CD4-positive, alpha-beta T cell treated with Interleukin-15 for 4 hours (primary cell): Measurements from ENCODE around the gene IPO8.

Source experiments
- DNase-seq: peaks from one replicate; pipeline ENCODE4 v3.0.0-alpha.2; 2020; ENCODE audit warnings: low spot score

IPO8 gene

DNA sequence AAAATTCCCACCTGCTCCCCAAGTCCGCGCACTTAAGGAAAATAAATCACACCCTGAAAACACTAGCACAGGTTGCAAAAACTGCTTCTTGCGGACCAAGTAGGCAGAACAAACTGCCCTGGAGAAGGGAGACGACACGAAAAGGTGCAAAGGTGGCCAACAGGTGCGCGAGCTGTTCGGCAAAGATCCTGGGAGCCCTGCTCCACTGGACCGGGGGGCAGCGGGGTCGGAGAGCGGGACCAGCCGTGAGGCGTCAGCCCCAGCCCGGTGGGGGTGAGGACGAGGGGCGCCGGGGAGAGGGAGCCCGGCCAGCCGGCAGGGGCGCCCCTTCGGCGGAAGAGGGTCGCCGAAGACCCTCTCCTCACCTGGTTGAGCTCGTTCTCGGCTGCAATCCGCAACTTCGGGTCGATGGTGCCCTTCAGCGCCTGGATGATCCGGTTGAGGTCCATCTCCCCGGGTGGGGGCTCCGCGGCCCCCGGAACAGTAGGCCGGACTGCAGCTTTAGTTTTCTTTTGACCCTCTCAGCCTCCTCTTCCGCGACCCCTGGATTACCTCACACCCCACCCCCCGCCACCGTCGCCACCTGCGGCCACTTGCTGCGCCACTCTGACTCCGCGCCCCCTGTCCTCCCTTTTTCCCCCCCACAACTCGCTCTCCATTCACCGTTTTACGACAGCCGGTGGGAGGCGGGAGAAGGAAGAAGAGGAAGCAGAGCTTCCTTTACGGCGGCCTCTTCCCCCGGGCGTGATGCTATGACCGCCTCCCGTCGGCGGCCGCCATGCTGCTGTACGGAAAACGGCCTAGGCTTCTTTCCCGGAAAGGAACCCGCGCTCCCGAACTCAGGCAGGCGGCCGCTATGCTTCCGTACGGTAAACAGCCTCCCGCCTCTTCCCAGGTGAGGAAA lies at the start of gene IPO8:
Gene IPO8 (minus strand): TSS at position 671 of the 904 bp plus-strand sequence. CDS start 222 bp downstream, at position 449.
- peak; percentile 87 for DNase-seq

DNA sequence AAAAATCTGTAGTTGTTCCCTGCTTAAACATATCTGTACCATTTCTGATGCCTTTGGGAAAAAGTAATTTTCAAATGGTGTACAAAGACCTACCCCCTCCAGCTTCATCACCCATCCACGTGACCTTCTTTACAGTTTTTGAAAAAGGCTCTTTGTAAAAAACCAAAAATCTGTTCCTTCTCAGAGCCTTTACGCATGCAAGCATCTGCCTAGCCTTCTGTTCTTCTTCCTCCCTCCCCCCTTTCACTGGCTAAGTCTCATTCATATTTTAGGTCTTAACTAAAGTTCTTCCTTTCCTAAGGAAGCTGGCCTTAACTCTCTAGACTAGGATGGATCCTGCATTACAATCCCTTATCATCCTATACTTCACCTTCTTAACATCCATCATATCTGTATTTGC lies 48.7 kb upstream of the IPO8 start:
- DNase-seq: no peak

DNA sequence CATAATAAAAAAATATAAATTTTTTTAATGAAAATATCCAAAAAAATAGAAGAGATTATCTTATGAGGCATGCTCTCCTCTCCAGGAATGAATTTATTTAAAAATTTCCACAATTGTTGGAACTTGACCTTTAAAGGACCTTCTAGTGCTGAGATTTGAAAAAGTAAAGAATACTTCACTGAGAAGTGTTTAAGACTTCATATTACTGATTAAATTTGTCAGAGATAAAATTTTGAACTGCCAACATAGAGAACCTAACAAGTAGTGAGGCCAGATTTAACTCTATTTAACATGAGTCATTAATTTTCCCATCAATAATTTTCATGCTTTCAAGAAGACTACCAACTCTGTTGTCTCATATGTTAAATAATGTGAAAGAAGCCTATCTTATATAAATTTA lies 44.6 kb upstream of the IPO8 start:
- DNase-seq: no peak

- DNase-seq: no peak
These were observed 43.4 kb upstream of the IPO8 start for GRCh38 chr12:30739020-30739419.

GRCh38 chr12:30732954-30733637 lies 37.4 kb upstream of the IPO8 start:
- DNase-seq: no peak

DNA sequence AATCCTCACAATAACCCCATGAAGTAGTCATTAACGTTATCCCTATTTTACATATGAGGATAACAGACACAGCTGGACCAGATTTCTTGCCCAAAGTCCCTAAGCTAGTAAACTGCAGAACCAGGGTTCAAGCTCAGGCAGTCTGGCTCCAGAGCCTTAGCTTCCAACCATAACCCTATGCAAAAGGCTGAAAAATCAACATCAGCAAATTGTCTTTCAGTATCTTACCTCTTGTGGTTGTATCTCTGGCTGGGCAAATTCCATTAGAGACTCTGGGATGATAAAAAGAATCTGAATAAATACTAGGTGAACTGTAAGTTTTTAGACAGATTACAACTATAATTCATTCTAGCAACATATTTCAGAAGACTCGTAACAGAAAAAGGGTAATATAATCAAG lies 34.3 kb upstream of the IPO8 start:
- no peak for DNase-seq

DNA sequence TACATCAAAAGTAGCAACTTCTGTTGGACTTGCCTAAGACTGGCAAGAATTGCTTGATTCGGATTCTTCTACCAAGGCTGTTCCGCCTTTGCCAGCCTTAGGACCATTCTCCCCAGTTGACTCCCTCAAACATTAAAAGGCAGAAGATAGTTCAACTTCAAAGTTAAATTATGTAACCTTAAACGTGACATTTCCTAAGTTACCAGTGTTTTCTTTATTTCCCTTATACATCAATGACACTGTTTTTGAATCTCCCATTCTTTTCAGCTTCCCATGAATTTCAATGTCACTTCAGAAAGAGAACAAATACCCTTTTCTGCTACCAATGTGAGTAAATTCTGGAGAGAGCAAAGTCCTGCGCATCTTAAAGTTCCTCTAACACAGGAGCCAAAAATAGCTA lies 33.9 kb upstream of the IPO8 start:
- DNase-seq: no peak

GRCh38 chr12:30726647-30727046 lies 31.0 kb upstream of the IPO8 start:
- DNase-seq: no peak

- DNase-seq: no peak
These were observed 30.1 kb upstream of the IPO8 start for GRCh38 chr12:30725739-30726138.

- DNase-seq: no peak
These were observed 23.4 kb upstream of the IPO8 start for GRCh38 chr12:30719060-30719459.

DNA sequence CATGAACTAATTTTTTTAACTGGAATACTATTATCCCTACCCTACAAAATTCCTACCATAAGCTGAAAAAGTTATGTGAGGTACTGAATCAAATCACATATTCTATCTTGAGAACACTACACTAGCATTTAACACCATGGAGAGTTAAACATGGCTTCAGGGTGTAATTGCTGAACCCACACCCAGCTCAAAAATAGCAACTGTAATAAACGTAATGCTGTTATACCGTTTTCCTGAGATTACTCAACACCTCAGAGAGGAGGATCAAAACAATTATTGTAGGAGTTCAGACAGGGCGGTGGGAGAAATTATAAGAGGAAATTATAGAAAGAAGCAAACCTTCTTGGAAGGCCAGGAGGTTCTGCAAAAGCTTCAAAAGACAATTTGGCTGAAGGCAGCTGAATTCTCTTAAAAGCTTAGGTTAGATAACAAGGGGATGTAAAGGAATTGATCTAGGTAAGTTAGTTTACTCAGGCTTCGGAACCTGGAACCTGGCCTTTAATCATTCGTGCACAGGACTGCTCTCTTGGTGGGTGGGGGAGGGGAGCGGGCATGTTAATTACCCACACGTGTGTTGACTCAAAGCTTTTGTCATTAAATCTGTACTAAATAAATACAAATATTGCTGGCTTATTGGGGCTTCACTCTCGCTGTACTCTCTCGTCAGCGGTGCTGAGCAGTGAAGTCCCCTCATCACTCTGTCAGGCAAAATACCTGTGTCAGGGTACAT lies 12.1 kb upstream of the IPO8 start:
- DNase-seq: no peak

GRCh38 chr12:30706476-30706875 lies 10.8 kb upstream of the IPO8 start:
- no peak for DNase-seq

- DNase-seq: no peak
These were observed 5.4 kb upstream of the IPO8 start for GRCh38 chr12:30701056-30701455.

GRCh38 chr12:30700216-30700900 lies 4.7 kb upstream of the IPO8 start:
- DNase-seq: no peak

GRCh38 chr12:30698346-30698745 lies 2.7 kb upstream of the IPO8 start:
- no peak for DNase-seq

GRCh38 chr12:30696943-30697342 lies 1.3 kb upstream of the IPO8 start:
- no peak for DNase-seq

DNA sequence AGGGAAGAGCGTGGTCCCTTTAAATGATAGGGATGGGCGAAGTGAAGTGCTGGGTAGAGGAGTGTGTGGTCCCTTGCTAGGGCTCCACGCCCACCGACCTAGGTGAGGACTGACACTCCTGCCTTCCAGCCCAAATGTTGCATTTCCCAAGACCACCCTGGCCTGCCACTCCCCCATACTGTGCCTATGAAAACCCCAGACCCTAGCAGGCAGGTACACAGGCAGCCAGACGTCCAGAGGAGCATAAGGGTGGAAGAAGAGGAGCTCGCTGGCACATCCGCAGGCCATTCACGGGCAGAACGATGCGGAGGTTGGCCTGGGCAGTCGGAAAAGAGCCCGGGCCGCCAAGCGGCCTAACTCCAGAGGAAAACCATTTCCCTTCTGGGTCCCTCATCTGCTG lies 817 bp upstream of the IPO8 start:
- no peak for DNase-seq

GRCh38 chr12:30696103-30696408 lies 387 bp upstream of the IPO8 start:
- no peak for DNase-seq

DNA sequence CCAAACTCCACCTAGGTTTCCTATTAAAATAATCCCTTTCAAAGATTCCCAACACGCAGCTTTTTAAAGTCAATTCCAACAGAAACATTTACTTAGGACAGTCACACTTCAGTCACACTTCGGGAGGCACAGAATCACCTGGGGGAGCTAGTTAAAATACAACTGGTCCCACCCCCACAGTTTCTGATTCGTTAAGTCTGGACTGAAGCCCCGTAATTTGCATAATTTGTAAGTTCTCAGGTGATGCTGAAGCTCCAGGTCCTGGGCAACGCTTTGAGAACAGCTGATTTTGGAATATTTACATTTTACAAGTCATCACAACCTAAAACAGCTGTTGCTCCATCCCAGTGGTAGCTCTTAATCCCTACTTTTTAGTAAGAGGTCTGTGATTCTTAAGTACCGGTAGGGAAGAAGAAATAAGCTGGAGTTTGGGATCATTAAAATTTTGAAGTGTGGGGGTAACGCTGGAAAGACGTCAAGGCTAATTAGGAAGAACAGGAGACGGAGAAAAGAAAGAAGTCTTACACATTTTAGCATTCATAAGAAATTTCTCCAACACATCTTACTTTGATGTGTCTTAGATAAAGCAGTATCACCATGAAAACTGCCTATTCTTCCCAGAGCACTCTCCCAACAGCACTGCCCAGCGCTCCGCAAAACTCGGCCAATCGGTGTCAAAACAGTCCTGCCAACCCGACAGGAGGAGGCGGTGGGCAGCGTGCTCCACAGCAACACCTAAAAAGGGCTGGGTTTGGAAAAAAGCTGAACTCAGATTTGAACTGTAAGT lies 1.1 kb downstream of the IPO8 start:
- DNase-seq: no peak

DNA sequence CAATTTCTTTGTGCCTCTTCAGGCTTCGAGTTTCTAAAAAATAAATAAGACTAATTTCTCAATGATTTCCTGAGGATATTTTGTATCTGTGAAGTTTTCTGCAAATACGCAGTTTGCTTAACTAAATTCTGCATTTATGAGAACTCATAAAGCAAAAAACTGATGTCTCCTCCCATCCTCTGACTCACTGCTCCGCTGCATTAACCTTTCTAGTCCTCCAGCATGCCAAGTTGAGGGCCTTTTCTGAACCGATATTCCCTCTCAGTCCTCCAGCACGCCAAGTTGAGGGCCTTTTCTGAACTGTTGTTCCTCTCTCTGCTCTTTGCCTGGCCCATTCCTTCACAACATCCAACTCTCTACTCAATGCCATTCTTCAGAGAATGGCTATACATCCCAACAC lies 3.2 kb downstream of the IPO8 start:
- no peak for DNase-seq

GRCh38 chr12:30691122-30691879 lies 4.4 kb downstream of the IPO8 start:
- no peak for DNase-seq
